ENCODE results near the gene RAB33A. TPM values are rescaled to one million over a fixed set of nuclear protein-coding genes. Genes with fewer than 3 reads are reported as not detected.

The RAB33A gene
- total and polyA plus RNA-seq, 2 donors (not counting 1 experiment from before 2014, with no cell fraction given), result 2.4 to 5.4 TPM

DNA sequence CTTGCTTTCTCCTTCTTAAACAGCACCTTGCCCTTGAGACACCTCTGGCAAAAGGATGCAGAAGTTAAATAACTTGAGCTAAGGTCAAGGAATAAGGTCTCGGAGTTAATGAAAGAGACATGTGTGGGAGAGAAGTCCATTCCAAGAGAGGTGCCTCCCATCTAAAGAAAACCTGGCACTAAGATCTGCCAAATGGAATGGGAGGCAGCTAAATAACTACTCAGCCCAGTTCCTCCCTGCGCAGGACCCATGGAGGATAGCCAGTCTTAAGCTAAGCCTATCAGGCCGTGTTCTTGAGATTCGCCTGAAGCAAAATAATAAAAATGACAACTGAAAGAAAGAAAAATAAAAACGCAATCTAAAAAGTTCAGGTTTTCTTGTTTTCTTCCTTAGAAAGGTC is 40.8 kb upstream of the RAB33A start:
- H3K79me2 ChIP-seq (ENCODE audit: control insufficient read depth, insufficient read depth, low read length), result no peaks in the 10 kb centered on the region
- Mint-ChIP-seq H3K27me3 (no peaks in the 10 kb centered on the region), H3K4me3 (no peak overlapping the region), H3K4me1 (no peaks in the 10 kb centered on the region), H3K27ac (no peak overlapping the region), H3K9me3 (ENCODE audit: insufficient read depth) (no peaks in the 10 kb centered on the region)
- no peaks in the 10 kb centered on the region for H3K4me1 ChIP-seq (ENCODE audit: control insufficient read depth in 2 of 2, insufficient read depth in 2 of 2, low read length in 2 of 2)
- no CpG with 5 or more reads among the region's 5 CpGs for WGBS (ENCODE audit: insufficient coverage)
- CTCF ChIA-PET, result interaction anchor here (0.7 to 1.2 kb wide), 2 partner anchors 51 to 61 kb away, joined by 3 to 4 read pairs; no protein-coding TSS in a partner anchor
- no peak overlapping the region for H3K27ac ChIP-seq (ENCODE audit: low read length in 2 of 2)
- no peaks in the 10 kb centered on the region for H3K9me3 ChIP-seq (ENCODE audit: control extremely low read depth in 1 of 3, control insufficient read depth in 2 of 3, insufficient read depth in 1 of 3, low read length in 2 of 3)
- TF ChIP-seq, protein P1, sequence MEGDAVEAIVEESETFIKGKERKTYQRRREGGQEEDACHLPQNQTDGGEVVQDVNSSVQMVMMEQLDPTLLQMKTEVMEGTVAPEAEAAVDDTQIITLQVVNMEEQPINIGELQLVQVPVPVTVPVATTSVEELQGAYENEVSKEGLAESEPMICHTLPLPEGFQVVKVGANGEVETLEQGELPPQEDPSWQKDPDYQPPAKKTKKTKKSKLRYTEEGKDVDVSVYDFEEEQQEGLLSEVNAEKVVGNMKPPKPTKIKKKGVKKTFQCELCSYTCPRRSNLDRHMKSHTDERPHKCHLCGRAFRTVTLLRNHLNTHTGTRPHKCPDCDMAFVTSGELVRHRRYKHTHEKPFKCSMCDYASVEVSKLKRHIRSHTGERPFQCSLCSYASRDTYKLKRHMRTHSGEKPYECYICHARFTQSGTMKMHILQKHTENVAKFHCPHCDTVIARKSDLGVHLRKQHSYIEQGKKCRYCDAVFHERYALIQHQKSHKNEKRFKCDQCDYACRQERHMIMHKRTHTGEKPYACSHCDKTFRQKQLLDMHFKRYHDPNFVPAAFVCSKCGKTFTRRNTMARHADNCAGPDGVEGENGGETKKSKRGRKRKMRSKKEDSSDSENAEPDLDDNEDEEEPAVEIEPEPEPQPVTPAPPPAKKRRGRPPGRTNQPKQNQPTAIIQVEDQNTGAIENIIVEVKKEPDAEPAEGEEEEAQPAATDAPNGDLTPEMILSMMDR (IDR thresholded peaks at IDR 0.05), result no peak
- TF ChIP-seq EZH2 (IDR thresholded peaks at IDR 0.05; ENCODE audit: borderline replicate concordance, insufficient read depth, low read depth, low read length, poor library complexity, severe bottlenecking), result no peak
- no peak overlapping the region for H3K4me2 ChIP-seq (replicated peaks; ENCODE audit: low read depth, low read length, poor library complexity, severe bottlenecking)
- H3K36me3 ChIP-seq (replicated peaks in 1 of 2; ENCODE audit: control extremely low read depth in 1 of 2, control insufficient read depth in 1 of 2, extremely low read depth in 1 of 2, insufficient read depth in 2 of 2, low read length in 1 of 2), result peaks cover 5 to 37% of the 10 kb centered on the region in 2 experiments
- ATAC-seq (ENCODE audit: low read depth) (no peak), DNase-seq (no peak)
- no peak overlapping the region for H2AFZ ChIP-seq (ENCODE audit: insufficient read depth, low read depth, low read length, poor library complexity, severe bottlenecking)
- H4K20me1 ChIP-seq (ENCODE audit: control insufficient read depth, insufficient read depth, low read length, poor library complexity, severe bottlenecking), result no peaks in the 10 kb centered on the region
- H3K27me3 ChIP-seq (replicated peaks in 1 of 4; ENCODE audit: control extremely low read depth in 1 of 4, control insufficient read depth in 3 of 4, insufficient read depth in 4 of 4, low read length in 3 of 4), result no peaks in the 10 kb centered on the region
- no peak overlapping the region for H3K9ac ChIP-seq (ENCODE audit: low read length)
- no peak overlapping the region for H3K4me3 ChIP-seq (ENCODE audit: control extremely low read depth in 1 of 5, extremely low read depth in 1 of 5, insufficient read depth in 1 of 5, low read depth in 2 of 5, low read length in 4 of 5)
- intact Hi-C loops (cut with micrococcal nuclease), result no loop called here
- POLR2A ChIA-PET, result no interaction called here

DNA sequence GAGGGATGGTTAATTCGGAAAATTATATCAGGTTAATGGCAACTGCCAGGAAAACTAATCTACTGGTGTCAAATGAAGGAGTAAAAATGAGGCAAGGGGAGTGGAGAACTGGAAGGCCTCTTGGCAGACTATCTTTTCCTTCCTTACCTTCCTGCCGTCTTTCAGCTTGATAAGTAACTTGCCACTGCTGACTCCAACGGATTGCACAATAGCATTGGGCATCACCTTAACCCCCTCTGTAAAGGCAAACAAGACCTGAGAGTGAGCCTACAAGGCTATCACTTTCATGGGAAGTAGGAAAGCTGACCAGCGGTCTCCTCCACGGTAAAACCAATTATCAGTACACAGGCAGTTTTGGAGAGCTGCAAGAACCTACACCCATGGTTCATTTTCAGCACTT is 35.3 kb upstream of the RAB33A start:
- DNase-seq (no peak), ATAC-seq (ENCODE audit: low read depth) (no peak)
- Histone ChIP-seq H3K4me2 (replicated peaks; ENCODE audit: low read depth, low read length, poor library complexity, severe bottlenecking) (no peak overlapping the region), H3K79me2 (ENCODE audit: control insufficient read depth, insufficient read depth, low read length) (no peaks in the 10 kb centered on the region), H3K4me1 (ENCODE audit: control insufficient read depth in 2 of 2, insufficient read depth in 2 of 2, low read length in 2 of 2) (no peaks in the 10 kb centered on the region), H3K27me3 (replicated peaks in 1 of 4; ENCODE audit: control extremely low read depth in 1 of 4, control insufficient read depth in 3 of 4, insufficient read depth in 4 of 4, low read length in 3 of 4) (no peaks in the 10 kb centered on the region), H3K36me3 (replicated peaks in 1 of 2; ENCODE audit: control extremely low read depth in 1 of 2, control insufficient read depth in 1 of 2, extremely low read depth in 1 of 2, insufficient read depth in 2 of 2, low read length in 1 of 2) (peaks cover 2 to 45% of the 10 kb centered on the region in 2 experiments), H3K4me3 (ENCODE audit: control extremely low read depth in 1 of 5, extremely low read depth in 1 of 5, insufficient read depth in 1 of 5, low read depth in 2 of 5, low read length in 4 of 5) (no peak overlapping the region), H4K20me1 (ENCODE audit: control insufficient read depth, insufficient read depth, low read length, poor library complexity, severe bottlenecking) (no peaks in the 10 kb centered on the region), H2AFZ (ENCODE audit: insufficient read depth, low read depth, low read length, poor library complexity, severe bottlenecking) (no peak overlapping the region), H3K9me3 (ENCODE audit: control extremely low read depth in 1 of 3, control insufficient read depth in 2 of 3, insufficient read depth in 1 of 3, low read length in 2 of 3) (no peaks in the 10 kb centered on the region), H3K9ac (ENCODE audit: low read length) (no peak overlapping the region), H3K27ac (ENCODE audit: low read length in 2 of 2) (no peak overlapping the region)
- intact Hi-C loops (cut with micrococcal nuclease), result no loop called here
- 100% methylated on average over 1 of the region's 5 CpGs for WGBS (ENCODE audit: insufficient coverage)
- no peaks in the 10 kb centered on the region for H3K27me3 Mint-ChIP-seq
- ChIA-PET POLR2A (no interaction called here), CTCF (no interaction called here)
- H3K4me1 Mint-ChIP-seq, result no peaks in the 10 kb centered on the region
- H3K27ac Mint-ChIP-seq, result no peak overlapping the region
- TF ChIP-seq EZH2 (IDR thresholded peaks at IDR 0.05; ENCODE audit: borderline replicate concordance, insufficient read depth, low read depth, low read length, poor library complexity, severe bottlenecking), result no peak
- TF ChIP-seq, protein P1 (IDR thresholded peaks at IDR 0.05), result no peak
- no peak overlapping the region for H3K4me3 Mint-ChIP-seq
- H3K9me3 Mint-ChIP-seq (ENCODE audit: insufficient read depth), result no peaks in the 10 kb centered on the region
